ENCODE data around the gene EML2. TPM values are rescaled to one million over a fixed set of nuclear protein-coding genes. Genes with fewer than 3 reads are reported as not detected.

Gene EML2
- total RNA-seq, 1 donor from 2014 or later = 15.0 TPM

- no peak for TF ChIP-seq CTCF (conservative IDR thresholded peaks at IDR 0.05)
- Mint-ChIP-seq H3K9me3 (no peaks in the 10 kb centered on the region), H3K4me3 (peak overlapping the region; percentile 97), H3K36me3 (ENCODE audit: low read depth) (peaks cover 3% of the 10 kb centered on the region), H3K27me3 (ENCODE audit: low read depth) (peaks cover 22% of the 10 kb centered on the region), H3K4me1 (peaks cover 32% of the 10 kb centered on the region), H3K27ac (ENCODE audit: unreplicated experiment) (peak overlapping the region; percentile 96)
- no peak for DNase-seq (ENCODE audit: low read depth, low spot score)
Observed at GRCh38 chr19:45585158-45585577, 54.0 kb downstream of the EML2 start.

- Mint-ChIP-seq H3K36me3 (ENCODE audit: low read depth) (peaks cover 3% of the 10 kb centered on the region), H3K27ac (ENCODE audit: unreplicated experiment) (peak within 1 kb of the TSS; percentile 96), H3K27me3 (ENCODE audit: low read depth) (peaks cover 16% of the 10 kb centered on the region), H3K4me3 (peak within 1 kb of the TSS; percentile 97), H3K9me3 (no peaks in the 10 kb centered on the region), H3K4me1 (peaks cover 32% of the 10 kb centered on the region)
- peak; percentile 58 for TF ChIP-seq CTCF (conservative IDR thresholded peaks at IDR 0.05)
- peak; percentile 95 for DNase-seq (ENCODE audit: low read depth, low spot score)
Observed at GRCh38 chr19:45584332-45585157, 54.7 kb downstream of the EML2 start, which contains the start of gene OPA3. TSS of gene OPA3 (minus strand) at chr19:45584802. CDS start at chr19:45584764, 38 bp downstream.

GRCh38 chr19:45581576-45581975 lies 57.6 kb downstream of the EML2 start:
- H3K36me3 Mint-ChIP-seq (ENCODE audit: low read depth) = peaks cover 3% of the 10 kb centered on the region
- no peak for DNase-seq (ENCODE audit: low read depth, low spot score)
- H3K9me3 Mint-ChIP-seq = no peaks in the 10 kb centered on the region
- no peak for TF ChIP-seq CTCF (conservative IDR thresholded peaks at IDR 0.05)
- H3K4me3 Mint-ChIP-seq = peak overlapping the region; percentile 79
- no peak overlapping the region for H3K27ac Mint-ChIP-seq (ENCODE audit: unreplicated experiment)
- peaks cover 32% of the 10 kb centered on the region for H3K4me1 Mint-ChIP-seq
- peaks cover 3% of the 10 kb centered on the region for H3K27me3 Mint-ChIP-seq (ENCODE audit: low read depth)

GRCh38 chr19:45578861-45579260 lies 60.3 kb downstream of the EML2 start:
- H3K27me3 Mint-ChIP-seq (ENCODE audit: low read depth) = no peaks in the 10 kb centered on the region
- H3K36me3 Mint-ChIP-seq (ENCODE audit: low read depth) = peaks cover 3% of the 10 kb centered on the region
- H3K9me3 Mint-ChIP-seq = no peaks in the 10 kb centered on the region
- no peak for TF ChIP-seq CTCF (conservative IDR thresholded peaks at IDR 0.05)
- DNase-seq (ENCODE audit: low read depth, low spot score) = no peak
- no peak overlapping the region for H3K4me3 Mint-ChIP-seq
- peaks cover 19% of the 10 kb centered on the region for H3K4me1 Mint-ChIP-seq
- H3K27ac Mint-ChIP-seq (ENCODE audit: unreplicated experiment) = no peak overlapping the region

GRCh38 chr19:45577111-45577905 lies 61.9 kb downstream of the EML2 start:
- Mint-ChIP-seq H3K4me1 (peaks cover 11% of the 10 kb centered on the region), H3K36me3 (ENCODE audit: low read depth) (peaks cover under 1% of the 10 kb centered on the region), H3K4me3 (no peak overlapping the region), H3K27ac (ENCODE audit: unreplicated experiment) (peak overlapping the region; percentile 27), H3K9me3 (no peaks in the 10 kb centered on the region), H3K27me3 (ENCODE audit: low read depth) (no peaks in the 10 kb centered on the region)
- TF ChIP-seq CTCF (conservative IDR thresholded peaks at IDR 0.05) = no peak
- DNase-seq (ENCODE audit: low read depth, low spot score) = no peak
